ENCODE data around the gene SLC25A46. TPM values are rescaled to one million over a fixed set of nuclear protein-coding genes. Genes with fewer than 3 reads are reported as not detected.

The SLC25A46 gene
- total RNA-seq (2022; extraction: Qiagen RNA extraction) = 26.7 to 36.0 TPM (median 32.6 TPM) in 5 replicates

DNA sequence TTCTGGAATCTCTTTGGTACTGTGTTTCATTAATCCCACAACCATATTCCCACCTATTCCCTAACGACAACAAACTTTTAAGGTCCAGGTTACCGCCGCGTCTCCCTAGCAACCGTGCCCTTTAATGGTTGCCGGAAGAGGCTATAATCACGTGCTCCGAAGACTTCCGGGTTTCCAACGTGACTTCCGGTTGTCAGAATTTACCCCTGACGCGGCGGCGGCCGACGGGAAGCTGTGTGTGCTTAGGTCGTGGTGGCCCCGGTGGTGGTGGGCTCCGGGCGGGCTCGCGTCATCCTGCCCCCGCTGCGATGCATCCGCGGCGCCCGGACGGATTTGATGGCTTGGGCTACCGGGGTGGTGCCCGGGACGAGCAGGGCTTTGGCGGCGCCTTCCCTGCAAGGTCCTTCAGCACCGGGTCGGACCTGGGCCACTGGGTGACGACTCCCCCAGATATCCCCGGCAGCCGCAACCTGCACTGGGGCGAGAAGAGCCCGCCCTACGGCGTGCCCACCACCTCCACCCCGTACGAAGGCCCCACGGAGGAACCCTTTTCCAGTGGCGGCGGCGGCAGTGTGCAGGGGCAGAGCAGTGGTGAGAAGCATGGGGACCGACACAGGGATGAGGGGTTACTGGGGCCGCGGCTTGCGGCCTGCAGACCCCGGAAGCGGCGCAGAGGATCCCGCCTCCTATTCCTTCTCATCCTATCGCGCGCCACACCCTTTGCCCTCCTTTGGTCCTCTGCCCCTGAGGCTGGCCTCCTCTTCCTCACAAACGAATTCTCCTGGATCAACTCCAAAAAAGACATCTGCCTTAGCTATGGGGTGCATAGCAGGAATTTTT is at the start of gene SLC25A46:
TSS of gene SLC25A46 (plus strand) at position 196 of the 840 bp plus-strand sequence. CDS start at position 309, 113 bp downstream.

DNA sequence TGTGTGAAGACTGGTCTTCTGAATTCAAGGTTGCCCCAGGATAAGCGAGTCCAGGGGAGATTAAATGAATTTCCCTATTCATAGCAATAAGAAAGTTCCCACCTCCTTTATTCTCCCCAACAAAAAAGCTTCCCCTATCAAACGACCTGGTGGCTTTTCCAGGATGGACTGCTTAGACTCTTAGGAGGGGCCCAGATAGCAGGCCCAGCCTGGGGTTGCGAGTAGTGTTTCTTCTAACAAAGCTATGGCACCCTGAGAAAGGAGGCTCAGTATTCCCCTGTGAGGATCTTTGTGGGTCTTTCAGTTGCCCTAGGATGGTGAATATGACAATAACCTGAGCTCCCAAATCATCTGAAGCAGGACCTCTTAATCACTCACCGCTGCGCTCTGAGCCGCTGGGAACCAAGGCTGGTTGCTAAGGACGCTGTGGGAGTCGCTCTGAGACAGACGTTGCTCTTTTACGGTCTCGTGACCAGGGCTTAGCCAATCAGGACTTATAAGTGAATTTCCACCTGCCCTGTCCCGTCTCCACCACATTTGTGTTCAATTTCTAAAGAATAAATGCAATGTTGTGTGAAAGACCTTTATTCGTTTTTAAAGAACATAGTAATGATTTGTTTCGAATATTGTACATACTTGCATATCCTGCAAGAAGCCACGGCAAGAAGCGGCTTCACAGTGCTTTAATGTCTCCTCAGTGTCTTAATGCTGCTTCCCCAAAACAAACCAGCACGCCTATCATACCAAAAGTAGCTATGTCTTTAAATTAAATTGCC is 12.4 kb upstream of the SLC25A46 start, which contains the start of gene TMEM232:
TSS of gene TMEM232 (minus strand) at position 423 of the 776 bp plus-strand sequence. CDS start 59,319 bp downstream, outside the sequence.

Other genes with a start within 250 kb of the SLC25A46 start
- 0.03 to 0.29 TPM (median 0.11 TPM) in 3 of 5 replicates, not detected in the others for gene TMEM232, start 12.3 kb upstream of the SLC25A46 start, total RNA-seq (2022; extraction: Qiagen RNA extraction)